ENCODE data around the gene GPR4.

The GPR4 gene

GRCh38 chr19:45547965-45548609 is 53.9 kb downstream of the GPR4 start:
- DNase-seq (ENCODE audit: insufficient read length, low spot score) (no peak), FAIRE-seq (no peak)
- no peak for TF ChIP-seq CTCF (IDR thresholded peaks at IDR 0.05; ENCODE audit: insufficient read depth, missing control alignments)

- DNase-seq (ENCODE audit: insufficient read length, low spot score) (no peak), FAIRE-seq (no peak)
- TF ChIP-seq CTCF (IDR thresholded peaks at IDR 0.05; ENCODE audit: insufficient read depth, missing control alignments) = no peak
Observed at GRCh38 chr19:45547211-45547770, 54.7 kb downstream of the GPR4 start.

GRCh38 chr19:45542234-45542668 is 59.8 kb downstream of the GPR4 start:
- FAIRE-seq (no peak), DNase-seq (ENCODE audit: insufficient read length, low spot score) (no peak)
- TF ChIP-seq CTCF (IDR thresholded peaks at IDR 0.05; ENCODE audit: insufficient read depth, missing control alignments) = no peak

All from D721Med (cell line).